ENCODE measurements around the gene KCNH1.

The KCNH1 gene

GRCh38 chr1:211133836-211134669, at the start of gene KCNH1:
TSS of gene KCNH1 (minus strand) at chr1:211134148. CDS start at chr1:211133945, 203 bp downstream.
- no peak for DNase-seq (ENCODE audit: low read depth)

GRCh38 chr1:211182746-211183145, 48.8 kb upstream of the KCNH1 start:
- no peak for DNase-seq (ENCODE audit: low read depth)

GRCh38 chr1:211174375-211174774, 40.4 kb upstream of the KCNH1 start:
- DNase-seq (ENCODE audit: low read depth): no peak

GRCh38 chr1:211172657-211173056, 38.7 kb upstream of the KCNH1 start:
- no peak for DNase-seq (ENCODE audit: low read depth)

- no peak for DNase-seq (ENCODE audit: low read depth)
Measured at GRCh38 chr1:211169353-211169752, 35.4 kb upstream of the KCNH1 start.

- DNase-seq (ENCODE audit: low read depth): no peak
Measured at GRCh38 chr1:211158866-211159265, 24.9 kb upstream of the KCNH1 start.

GRCh38 chr1:211155040-211155439, 21.1 kb upstream of the KCNH1 start:
- no peak for DNase-seq (ENCODE audit: low read depth)

GRCh38 chr1:211153932-211154331, 20.0 kb upstream of the KCNH1 start:
- DNase-seq (ENCODE audit: low read depth): no peak

GRCh38 chr1:211148366-211148765, 14.4 kb upstream of the KCNH1 start:
- DNase-seq (ENCODE audit: low read depth): no peak

GRCh38 chr1:211145944-211146343, 12.0 kb upstream of the KCNH1 start:
- DNase-seq (ENCODE audit: low read depth): no peak

- DNase-seq (ENCODE audit: low read depth): peak; percentile 34
Measured at GRCh38 chr1:211135342-211135950, 1.5 kb upstream of the KCNH1 start.

GRCh38 chr1:211133393-211133835, 534 bp downstream of the KCNH1 start:
- DNase-seq (ENCODE audit: low read depth): no peak

- DNase-seq (ENCODE audit: low read depth): no peak
Measured at GRCh38 chr1:211132721-211133392, 1.1 kb downstream of the KCNH1 start.

GRCh38 chr1:211129776-211130175, 4.2 kb downstream of the KCNH1 start:
- DNase-seq (ENCODE audit: low read depth): no peak

GRCh38 chr1:211127166-211127565, 6.8 kb downstream of the KCNH1 start:
- DNase-seq (ENCODE audit: low read depth): no peak

GRCh38 chr1:211126622-211127021, 7.3 kb downstream of the KCNH1 start:
- no peak for DNase-seq (ENCODE audit: low read depth)

- no peak for DNase-seq (ENCODE audit: low read depth)
Measured at GRCh38 chr1:211118407-211119102, 15.4 kb downstream of the KCNH1 start.

GRCh38 chr1:211114446-211114845, 19.5 kb downstream of the KCNH1 start:
- no peak for DNase-seq (ENCODE audit: low read depth)

- DNase-seq (ENCODE audit: low read depth): no peak
Measured at GRCh38 chr1:211113566-211113965, 20.4 kb downstream of the KCNH1 start.

- no peak for DNase-seq (ENCODE audit: low read depth)
Measured at GRCh38 chr1:211111351-211111750, 22.6 kb downstream of the KCNH1 start.

- DNase-seq (ENCODE audit: low read depth): no peak
Measured at GRCh38 chr1:211101481-211101880, 32.5 kb downstream of the KCNH1 start.

GRCh38 chr1:211099393-211099792, 34.6 kb downstream of the KCNH1 start:
- no peak for DNase-seq (ENCODE audit: low read depth)

Measured in GM04503 (cell line).